HG03558 (cell line): ENCODE data around the gene GCLC.
"Not testable (repeated sequence)": the region's sequence is repeated elsewhere in the genome, so short reads cannot be mapped to it uniquely, and the experiment has no call there.

Experiments
- ATAC-seq: cut with Tn5 transposase; IDR thresholded peaks from one replicate; pipeline ENCODE4 v1.9.1; 2021; ENCODE audit warnings: moderate number of reproducible peaks; ENCODE audit not compliant: unreplicated experiment; ENCODE audit errors: extremely low read depth

The GCLC gene

GRCh38 chr6:53495506-53496499 is 49.1 kb downstream of the GCLC start:
- no peak for ATAC-seq

- ATAC-seq: no peak
These were observed 50.8 kb downstream of the GCLC start for GRCh38 chr6:53494076-53494475.

- ATAC-seq: no peak
These were observed 51.3 kb downstream of the GCLC start for GRCh38 chr6:53493635-53494025.

- ATAC-seq: no peak
These were observed 51.9 kb downstream of the GCLC start for GRCh38 chr6:53492860-53493634.

GRCh38 chr6:53487080-53487479 is 57.8 kb downstream of the GCLC start:
- ATAC-seq: no peak

GRCh38 chr6:53486679-53487078 is 58.2 kb downstream of the GCLC start:
- ATAC-seq: no peak

- no peak for ATAC-seq
These were observed 60.2 kb downstream of the GCLC start for GRCh38 chr6:53484476-53485280.

GRCh38 chr6:53483423-53484353 is 61.2 kb downstream of the GCLC start:
- no peak for ATAC-seq

- ATAC-seq: no peak
These were observed 63.6 kb downstream of the GCLC start for GRCh38 chr6:53481323-53481722.

GRCh38 chr6:53480774-53481173 is 64.1 kb downstream of the GCLC start:
- not testable (repeated sequence) for ATAC-seq

- ATAC-seq: no peak
These were observed 65.0 kb downstream of the GCLC start for GRCh38 chr6:53479871-53480270.

GRCh38 chr6:53476964-53477363 is 67.9 kb downstream of the GCLC start:
- no peak for ATAC-seq

- ATAC-seq: no peak
These were observed 70.9 kb downstream of the GCLC start for GRCh38 chr6:53474010-53474409.

- ATAC-seq: no peak
These were observed 75.7 kb downstream of the GCLC start for GRCh38 chr6:53469163-53469562.

- ATAC-seq: no peak
These were observed 78.6 kb downstream of the GCLC start for GRCh38 chr6:53466257-53466656.

GRCh38 chr6:53465732-53466131 is 79.2 kb downstream of the GCLC start:
- no peak for ATAC-seq

GRCh38 chr6:53464927-53465460 is 79.9 kb downstream of the GCLC start:
- ATAC-seq: no peak

- no peak for ATAC-seq
These were observed 80.4 kb downstream of the GCLC start for GRCh38 chr6:53464483-53464882.

GRCh38 chr6:53461696-53462095 is 83.2 kb downstream of the GCLC start:
- ATAC-seq: no peak
